HTERT RPE-1 (cell line): ENCODE results near the gene ZFYVE21.
"Not testable (repeated sequence)": the region's sequence is repeated elsewhere in the genome, so short reads cannot be mapped to it uniquely, and the experiment has no call there.

Experiments
- in situ Hi-C: fragments of 300-500 bp; cut with MboI; formaldehyde crosslinking; loops from 4 replicates; pipeline ENCODE4 v1.14.3; 2020; ENCODE audit warnings: low sequenced_read_pairs

The ZFYVE21 gene

DNA sequence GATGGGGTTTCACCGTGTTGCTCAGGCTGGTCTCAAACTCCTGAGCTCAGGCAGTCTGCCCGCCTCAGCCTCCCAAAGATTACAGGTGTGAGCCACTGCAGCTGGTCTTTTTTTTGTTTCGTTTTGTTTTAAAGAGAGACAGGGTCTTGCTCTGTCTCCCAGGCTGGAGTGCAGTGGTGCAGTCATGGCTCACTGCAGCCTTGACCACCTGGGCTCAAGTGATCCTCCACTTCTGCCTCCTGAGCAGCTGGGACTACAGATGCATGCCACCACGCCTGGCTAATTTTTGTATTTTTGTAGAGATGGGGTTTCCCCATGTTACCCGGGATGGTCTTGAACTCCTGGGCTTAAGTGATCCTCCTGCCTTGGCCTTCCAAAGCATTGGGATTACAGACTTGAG is 24.0 kb upstream of the ZFYVE21 start:
- in situ Hi-C loops, result not testable (repeated sequence)

DNA sequence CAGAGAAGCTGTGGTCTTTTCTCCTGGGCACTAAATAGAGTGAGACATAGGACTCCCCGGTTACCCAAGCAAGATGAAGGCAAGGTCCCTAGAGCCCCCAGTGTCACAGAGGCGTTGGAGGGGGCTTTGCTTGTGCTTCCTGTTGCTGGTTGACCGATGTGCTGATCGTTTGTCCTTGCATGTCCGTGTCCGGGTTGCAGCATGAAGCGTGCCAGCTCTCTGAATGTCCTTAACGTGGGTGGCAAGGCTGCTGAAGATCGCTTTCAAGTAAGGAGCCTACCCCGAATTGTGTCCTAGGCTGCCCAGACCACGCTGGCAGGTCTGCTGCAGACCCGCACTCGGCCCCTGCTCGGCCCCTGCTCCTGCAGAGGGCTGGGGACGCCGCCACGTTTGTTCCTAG is 23.5 kb upstream of the ZFYVE21 start:
- in situ Hi-C loops, result no loop called here

DNA sequence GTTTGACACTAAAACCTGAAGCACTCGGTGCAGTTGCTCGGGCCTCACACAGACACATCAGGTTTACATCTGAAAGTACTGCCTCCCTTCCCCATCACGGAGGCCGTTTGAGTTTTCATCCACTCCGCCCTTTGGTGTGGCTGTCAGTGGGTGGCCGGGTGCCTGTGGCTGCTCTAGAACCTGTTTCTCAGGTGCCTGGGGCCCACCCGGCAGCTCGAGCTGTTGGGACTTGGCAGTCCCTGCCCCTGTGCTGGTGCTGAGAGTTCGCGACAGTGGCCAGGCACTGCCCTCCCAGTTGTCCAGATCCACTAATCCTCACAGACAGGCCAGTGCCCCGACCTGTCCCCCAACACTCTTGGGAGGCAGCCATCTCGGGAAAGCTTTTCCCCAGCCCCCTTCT is 22.7 kb upstream of the ZFYVE21 start:
- in situ Hi-C loops, result no loop called here

GRCh38 chr14:103693515-103693914 is 22.1 kb upstream of the ZFYVE21 start:
- in situ Hi-C loops, result no loop called here

GRCh38 chr14:103694572-103695026 is 21.0 kb upstream of the ZFYVE21 start:
- in situ Hi-C loops, result no loop called here

GRCh38 chr14:103695296-103696069 is 20.1 kb upstream of the ZFYVE21 start:
- in situ Hi-C loops, result no loop called here

DNA sequence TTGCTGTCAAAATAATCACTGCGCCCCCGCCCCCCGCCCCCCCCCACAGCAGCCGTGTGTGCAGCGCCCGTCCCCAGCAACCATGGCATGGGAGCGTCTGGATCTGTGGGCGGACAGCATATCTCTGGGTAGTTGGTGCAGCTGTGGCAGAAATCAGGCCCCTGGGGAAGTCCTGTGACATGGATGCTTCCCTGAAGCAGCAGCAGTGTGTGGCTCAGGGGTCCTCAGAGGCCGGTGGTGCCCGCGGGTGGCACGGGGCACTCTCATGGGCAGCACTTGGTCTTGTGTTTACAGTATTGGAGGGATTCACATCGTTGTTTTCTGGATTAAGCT is 19.6 kb upstream of the ZFYVE21 start:
- in situ Hi-C loops, result no loop called here

DNA sequence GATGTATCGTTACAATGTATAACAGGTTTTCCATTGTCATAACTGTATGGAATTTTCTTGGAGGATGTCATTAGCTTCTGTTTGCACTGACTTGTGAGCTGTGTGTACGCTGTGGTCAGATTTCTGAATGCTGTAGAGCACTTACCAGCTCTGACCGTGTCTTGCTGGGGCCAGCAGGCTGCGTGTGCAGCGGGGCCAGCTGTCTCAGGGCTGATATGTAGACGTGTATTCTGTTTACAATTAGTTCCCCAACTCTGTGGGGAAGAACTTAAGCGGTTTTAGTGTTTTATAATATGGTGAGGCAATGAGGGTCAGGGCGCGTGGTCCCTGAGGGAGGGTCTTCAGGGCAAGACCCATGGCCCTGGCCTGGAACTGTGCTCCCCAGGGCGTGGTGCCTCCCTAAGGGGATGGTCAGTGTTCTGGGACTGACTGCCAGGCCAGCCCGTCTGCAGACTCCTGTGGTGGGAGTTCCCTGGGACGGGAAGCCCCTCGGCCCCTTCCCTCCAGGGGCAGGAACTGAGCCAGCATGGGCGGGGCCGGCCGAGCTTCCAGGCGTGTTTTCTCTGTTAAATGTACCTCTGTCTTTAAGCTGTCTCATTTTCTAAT is 19.0 kb upstream of the ZFYVE21 start:
- in situ Hi-C loops, result no loop called here

- in situ Hi-C loops, result no loop called here
Measured at GRCh38 chr14:103697206-103697602, 18.4 kb upstream of the ZFYVE21 start.

DNA sequence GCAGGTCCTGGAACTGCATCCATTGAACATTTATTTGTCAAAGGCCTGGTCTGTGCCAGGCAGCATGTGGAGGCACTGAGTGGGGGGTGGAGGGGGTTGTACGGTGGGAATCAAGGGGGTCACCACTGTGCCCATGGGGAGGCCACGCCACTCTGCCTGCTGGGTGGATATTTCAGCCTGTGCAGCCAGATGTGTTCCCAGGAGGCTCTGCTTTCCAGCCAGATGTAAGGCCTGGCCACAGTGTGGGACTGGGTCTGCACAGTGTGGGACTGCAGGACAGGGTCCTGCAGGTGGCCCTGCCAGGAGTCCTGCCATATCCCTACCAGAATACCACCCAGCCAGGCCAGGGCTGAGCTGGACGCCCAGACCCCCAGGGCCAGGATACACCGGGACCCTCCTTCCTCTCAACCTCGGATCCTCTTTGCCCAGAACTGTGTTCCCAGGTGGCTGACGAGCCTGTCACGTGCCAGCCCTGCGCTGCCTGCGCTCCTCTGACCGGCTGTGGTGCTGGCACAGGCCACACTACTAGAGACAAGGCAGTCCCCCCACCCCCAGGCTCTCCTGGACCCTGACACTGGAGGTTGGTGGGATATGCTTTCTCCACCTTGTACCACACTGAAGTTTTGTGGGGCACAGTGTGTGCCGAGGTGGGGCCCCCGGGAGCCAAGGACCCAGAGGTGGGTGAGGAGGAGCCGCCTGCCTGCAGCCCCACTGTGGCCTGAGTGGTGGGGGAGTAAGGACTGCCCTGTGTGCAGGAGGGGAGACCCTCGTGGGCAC is 17.8 kb upstream of the ZFYVE21 start:
- in situ Hi-C loops, result no loop called here

DNA sequence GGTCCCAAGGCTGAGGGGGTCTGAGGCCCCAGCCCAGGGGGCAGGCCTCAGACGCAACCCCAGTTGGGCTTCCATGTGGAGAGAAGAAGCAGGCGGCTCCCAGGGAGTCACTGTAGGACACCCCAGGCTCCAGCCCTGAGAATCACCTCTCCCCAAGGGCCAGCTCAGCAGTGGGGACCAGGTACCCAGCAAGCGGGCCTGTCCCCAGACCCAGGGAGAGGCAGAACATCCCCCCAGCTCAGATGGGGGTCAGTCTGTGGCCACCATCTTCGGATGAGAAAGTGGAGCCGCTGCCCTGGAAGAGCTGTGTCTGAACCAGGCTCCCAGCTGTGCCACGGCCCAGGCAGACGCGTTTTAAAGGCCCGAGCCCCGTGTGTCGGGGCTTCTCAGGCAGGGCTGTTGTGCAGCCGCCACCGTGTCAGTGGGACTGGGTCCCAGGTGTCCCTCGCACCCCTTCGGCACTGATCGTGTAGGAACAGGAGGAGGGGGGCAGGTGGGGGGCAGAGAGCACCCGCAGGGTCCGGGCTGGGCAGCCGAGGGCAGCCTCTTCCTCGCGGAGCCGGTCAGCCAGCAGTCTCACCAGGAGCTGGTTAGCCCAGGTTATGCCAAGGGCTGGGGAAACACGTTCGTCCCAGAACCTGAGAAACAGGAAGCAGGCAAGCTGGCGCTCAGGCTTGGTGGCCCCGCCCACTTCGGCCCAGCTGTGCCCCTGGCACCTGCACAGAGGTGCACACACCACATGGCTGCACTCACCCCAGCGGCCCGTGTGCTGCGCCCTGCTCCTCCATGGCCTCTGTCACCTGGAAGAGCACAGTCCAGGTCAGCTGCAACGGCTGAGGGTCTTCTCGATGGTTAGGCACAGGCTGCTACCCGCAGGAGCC is 17.0 kb upstream of the ZFYVE21 start:
- in situ Hi-C loops, result no loop called here

- in situ Hi-C loops, result no loop called here
Measured at GRCh38 chr14:103699261-103699661, 16.3 kb upstream of the ZFYVE21 start.

GRCh38 chr14:103699901-103700752 is 15.5 kb upstream of the ZFYVE21 start:
- in situ Hi-C loops, result no loop called here

GRCh38 chr14:103700753-103701490 is 14.7 kb upstream of the ZFYVE21 start:
- in situ Hi-C loops, result no loop called here

GRCh38 chr14:103702095-103702494 is 13.5 kb upstream of the ZFYVE21 start:
- in situ Hi-C loops, result no loop called here

GRCh38 chr14:103702497-103703432 is 12.8 kb upstream of the ZFYVE21 start:
- in situ Hi-C loops, result no loop called here

GRCh38 chr14:103703433-103704385 is 11.9 kb upstream of the ZFYVE21 start:
- in situ Hi-C loops, result no loop called here
